ENCODE measurements around the gene GCHFR.

GRCh38 chr15:40775740-40776536, 12.1 kb downstream of the GCHFR start:
- TF ChIP-seq CTCF (conservative IDR thresholded peaks at IDR 0.05; ENCODE audit: low read depth, low read length) (no peak), EZH2 (IDR thresholded peaks at IDR 0.05; ENCODE audit: borderline replicate concordance, low read depth, low read length, poor library complexity, severe bottlenecking) (no peak)
